Activated CD4-positive, alpha-beta memory T cell treated with anti-CD3 and anti-CD28 coated beads, Interleukin-2, amount 10 ng/mL, durations not matched to agents 7 days and 5 days (primary cell): ENCODE data around the gene PKHD1. TPM values are rescaled to one million over a fixed set of nuclear protein-coding genes. Genes with fewer than 3 reads are reported as not detected.
"Not testable (repeated sequence)": the region's sequence is repeated elsewhere in the genome, so short reads cannot be mapped to it uniquely, and the experiment has no call there.

Source experiments
- CTCF ChIA-PET: fragments of 350-600 bp; sonication (Branson Sonifier 250); formaldehyde crosslinking; loops from one replicate; lab custom pipeline; 2021; ENCODE audit warnings: antibody characterized with exemption, inconsistent platforms; lab: Charles Lee
- POLR2A ChIA-PET: fragments of 350-600 bp; sonication (Branson Sonifier 250); formaldehyde crosslinking; loops from one replicate; lab custom pipeline; 2021; ENCODE audit warnings: antibody characterized with exemption; lab: Charles Lee
- DNase-seq: peaks from one replicate; pipeline ENCODE4 v3.0.0-alpha.2; 2020
- H3K27ac Mint-ChIP-seq: one replicate; pipeline ENCODE4 v1.8.0; 2021; ENCODE audit warnings: mild to moderate bottlenecking, mixed read lengths
- H3K27me3 Mint-ChIP-seq: one replicate; pipeline ENCODE4 v1.8.0; 2021; ENCODE audit warnings: mixed read lengths
- H3K36me3 Mint-ChIP-seq: one replicate; pipeline ENCODE4 v1.8.0; 2021; ENCODE audit warnings: low read depth, mixed read lengths
- H3K4me1 Mint-ChIP-seq: one replicate; pipeline ENCODE4 v1.8.0; 2021; ENCODE audit warnings: mixed read lengths
- H3K4me3 Mint-ChIP-seq: one replicate; pipeline ENCODE4 v1.8.0; 2021; ENCODE audit warnings: mild to moderate bottlenecking, mixed read lengths
- H3K9me3 Mint-ChIP-seq: one replicate; pipeline ENCODE4 v1.8.0; 2021; ENCODE audit warnings: mixed read lengths
- total RNA-seq, 2 experiments: library from RNA; stranded (reverse); gene quantifications; one replicate each; pipeline ENCODE4 v1.2.3, GENCODE V29; 2021

PKHD1 gene
- total RNA-seq, 2 experiments from 2014 or later = not detected

DNA sequence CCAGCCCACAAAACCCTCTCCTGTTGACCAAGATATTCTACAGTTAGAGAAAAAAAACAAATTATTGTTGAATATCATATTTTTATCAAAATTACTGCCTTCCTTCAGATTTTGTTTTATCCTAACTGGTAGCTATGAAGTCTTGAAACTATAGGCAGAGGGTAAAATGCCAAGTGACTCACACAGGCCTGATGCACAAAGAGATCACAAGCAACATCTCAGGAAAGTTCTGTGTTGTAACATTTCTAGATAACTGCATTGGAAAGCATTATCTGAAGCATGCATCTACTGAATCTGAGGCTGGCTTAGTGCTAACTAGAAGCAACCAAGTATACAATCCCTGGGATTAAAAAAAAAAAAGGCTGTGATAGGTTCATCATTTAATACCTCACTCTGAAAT, 134.2 kb downstream of the PKHD1 start:
- DNase-seq = no peak
- H3K36me3 Mint-ChIP-seq = no peaks in the 10 kb centered on the region
- H3K4me3 Mint-ChIP-seq = no peak overlapping the region
- H3K9me3 Mint-ChIP-seq = no peaks in the 10 kb centered on the region
- ChIA-PET POLR2A (no interaction called here), CTCF (no interaction called here)
- no peaks in the 10 kb centered on the region for H3K4me1 Mint-ChIP-seq
- peaks cover 3% of the 10 kb centered on the region for H3K27me3 Mint-ChIP-seq
- H3K27ac Mint-ChIP-seq = no peak overlapping the region

DNA sequence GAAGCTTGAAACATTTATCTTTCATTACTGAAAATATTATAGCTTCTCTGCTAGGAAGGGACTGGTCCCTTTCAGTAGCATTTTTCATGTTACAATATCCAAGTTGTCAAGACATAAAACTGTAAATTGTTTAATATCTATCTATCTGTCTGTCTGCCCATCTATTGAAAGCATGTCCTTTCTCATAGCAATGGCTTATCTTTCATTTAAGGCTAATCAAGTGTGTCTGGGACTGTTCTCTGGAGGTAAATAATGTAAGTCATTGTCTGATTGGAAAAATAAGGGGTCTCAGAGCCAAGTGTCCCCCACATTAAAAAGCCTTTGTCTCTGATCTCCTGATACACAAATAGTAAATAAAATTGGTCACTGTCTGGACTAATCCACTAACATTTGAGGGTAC, 135.5 kb downstream of the PKHD1 start:
- Mint-ChIP-seq H3K36me3 (no peaks in the 10 kb centered on the region), H3K27ac (no peak overlapping the region), H3K27me3 (peaks cover 3% of the 10 kb centered on the region), H3K4me1 (no peaks in the 10 kb centered on the region), H3K4me3 (no peak overlapping the region), H3K9me3 (no peaks in the 10 kb centered on the region)
- ChIA-PET POLR2A (no interaction called here), CTCF (no interaction called here)
- DNase-seq = no peak

DNA sequence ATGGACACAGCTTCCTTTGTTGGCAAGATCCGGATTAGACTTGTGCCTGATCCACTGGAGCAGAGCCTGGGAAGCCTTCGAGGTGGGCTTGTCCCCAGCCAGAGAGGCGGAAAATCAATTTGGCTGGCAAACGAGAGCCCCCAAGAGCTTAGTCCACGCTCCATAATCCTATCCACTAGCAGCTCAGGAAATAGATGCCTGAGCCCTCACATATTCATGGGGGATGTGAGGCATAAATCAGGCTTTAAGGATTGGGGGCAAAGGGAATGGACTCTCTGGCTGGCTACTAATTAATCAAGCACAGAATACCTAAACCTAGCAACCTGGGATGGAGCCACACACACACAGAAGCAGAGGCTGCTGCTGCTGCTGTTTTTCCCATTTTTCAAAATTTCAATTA, 137.9 kb downstream of the PKHD1 start:
- Mint-ChIP-seq H3K36me3 (no peaks in the 10 kb centered on the region), H3K27ac (no peak overlapping the region), H3K9me3 (no peaks in the 10 kb centered on the region), H3K4me3 (no peak overlapping the region), H3K4me1 (no peaks in the 10 kb centered on the region), H3K27me3 (peaks cover 3% of the 10 kb centered on the region)
- CTCF ChIA-PET = no interaction called here
- POLR2A ChIA-PET = no interaction called here
- no peak for DNase-seq

DNA sequence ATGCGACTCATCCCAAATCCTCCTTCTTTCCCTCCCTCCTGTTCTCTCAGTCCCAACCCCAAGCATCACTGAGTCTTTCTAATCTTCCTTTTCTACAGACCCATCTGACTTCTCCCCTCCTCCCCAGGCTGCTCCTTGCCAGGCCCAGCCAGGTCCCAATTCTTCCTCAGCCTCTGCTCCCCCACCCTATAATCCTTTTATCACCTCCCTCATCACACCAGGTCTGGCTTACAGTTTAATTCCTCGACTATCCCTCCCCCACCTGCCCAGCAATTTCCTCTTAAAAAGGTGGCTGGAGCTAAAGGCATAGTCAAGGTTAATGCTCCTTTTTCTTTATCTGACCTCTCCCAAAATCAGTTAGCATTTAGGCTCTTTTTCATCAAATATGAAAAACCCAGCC, 147.7 kb downstream of the PKHD1 start:
- POLR2A ChIA-PET, H3K9me3 Mint-ChIP-seq, H3K27me3 Mint-ChIP-seq, H3K4me1 Mint-ChIP-seq, H3K27ac Mint-ChIP-seq, H3K36me3 Mint-ChIP-seq, H3K4me3 Mint-ChIP-seq, DNase-seq, CTCF ChIA-PET: not testable (repeated sequence)

- H3K36me3 Mint-ChIP-seq = no peaks in the 10 kb centered on the region
- H3K27ac Mint-ChIP-seq = no peak overlapping the region
- CTCF ChIA-PET = no interaction called here
- H3K27me3 Mint-ChIP-seq = no peaks in the 10 kb centered on the region
- H3K4me1 Mint-ChIP-seq = no peaks in the 10 kb centered on the region
- H3K9me3 Mint-ChIP-seq = no peaks in the 10 kb centered on the region
- no peak overlapping the region for H3K4me3 Mint-ChIP-seq
- POLR2A ChIA-PET = no interaction called here
- no peak for DNase-seq
Observed at GRCh38 chr6:51936531-51937290, 150.7 kb downstream of the PKHD1 start.

GRCh38 chr6:51934098-51934497, 153.3 kb downstream of the PKHD1 start:
- DNase-seq = no peak
- Mint-ChIP-seq H3K9me3 (no peaks in the 10 kb centered on the region), H3K4me1 (no peaks in the 10 kb centered on the region), H3K36me3 (no peaks in the 10 kb centered on the region), H3K27ac (no peak overlapping the region), H3K4me3 (no peak overlapping the region), H3K27me3 (no peaks in the 10 kb centered on the region)
- ChIA-PET CTCF (no interaction called here), POLR2A (no interaction called here)

DNA sequence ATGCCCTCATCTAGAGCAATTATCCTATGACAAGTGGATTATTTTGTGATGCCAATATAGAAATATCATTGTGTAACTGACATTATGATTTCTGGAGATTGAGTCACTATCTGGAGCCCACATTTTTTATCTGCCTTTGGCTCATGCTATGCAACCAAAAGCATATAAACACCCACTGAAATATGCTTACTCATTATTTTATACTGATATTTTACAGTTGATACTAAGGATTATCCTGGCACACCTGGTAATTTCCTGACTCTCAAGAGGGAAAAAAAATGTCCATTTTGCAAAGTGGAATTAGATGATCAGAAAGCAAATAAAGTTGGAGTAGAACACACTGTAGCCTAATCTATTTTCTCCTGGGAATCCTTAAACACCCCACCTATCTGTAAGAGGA, 154.5 kb downstream of the PKHD1 start:
- POLR2A ChIA-PET = no interaction called here
- CTCF ChIA-PET = no interaction called here
- Mint-ChIP-seq H3K9me3 (no peaks in the 10 kb centered on the region), H3K4me3 (no peak overlapping the region), H3K27ac (no peak overlapping the region), H3K27me3 (no peaks in the 10 kb centered on the region), H3K4me1 (no peaks in the 10 kb centered on the region), H3K36me3 (no peaks in the 10 kb centered on the region)
- no peak for DNase-seq

DNA sequence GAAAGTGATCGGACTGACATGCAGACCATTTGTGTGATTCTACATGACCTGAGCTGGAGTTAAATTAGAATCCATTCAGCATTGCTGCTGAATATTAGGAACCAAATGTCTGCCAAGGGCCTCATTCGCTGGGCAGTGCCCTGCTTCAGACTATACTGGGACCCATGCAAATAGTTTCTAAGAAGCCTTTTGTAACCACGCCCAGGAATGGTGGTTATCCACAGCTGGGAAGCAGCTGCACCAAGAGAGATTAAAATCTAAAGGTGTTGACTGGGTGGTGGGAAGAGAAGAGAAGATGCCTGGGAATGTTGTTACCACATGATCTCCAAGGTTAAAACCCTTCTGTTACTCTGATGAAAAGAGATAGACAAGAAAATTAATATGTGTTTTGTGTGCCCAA, 156.8 kb downstream of the PKHD1 start:
- Mint-ChIP-seq H3K27me3 (no peaks in the 10 kb centered on the region), H3K36me3 (no peaks in the 10 kb centered on the region), H3K27ac (no peak overlapping the region), H3K9me3 (no peaks in the 10 kb centered on the region), H3K4me1 (no peaks in the 10 kb centered on the region), H3K4me3 (no peak overlapping the region)
- ChIA-PET POLR2A (no interaction called here), CTCF (no interaction called here)
- DNase-seq = no peak

DNA sequence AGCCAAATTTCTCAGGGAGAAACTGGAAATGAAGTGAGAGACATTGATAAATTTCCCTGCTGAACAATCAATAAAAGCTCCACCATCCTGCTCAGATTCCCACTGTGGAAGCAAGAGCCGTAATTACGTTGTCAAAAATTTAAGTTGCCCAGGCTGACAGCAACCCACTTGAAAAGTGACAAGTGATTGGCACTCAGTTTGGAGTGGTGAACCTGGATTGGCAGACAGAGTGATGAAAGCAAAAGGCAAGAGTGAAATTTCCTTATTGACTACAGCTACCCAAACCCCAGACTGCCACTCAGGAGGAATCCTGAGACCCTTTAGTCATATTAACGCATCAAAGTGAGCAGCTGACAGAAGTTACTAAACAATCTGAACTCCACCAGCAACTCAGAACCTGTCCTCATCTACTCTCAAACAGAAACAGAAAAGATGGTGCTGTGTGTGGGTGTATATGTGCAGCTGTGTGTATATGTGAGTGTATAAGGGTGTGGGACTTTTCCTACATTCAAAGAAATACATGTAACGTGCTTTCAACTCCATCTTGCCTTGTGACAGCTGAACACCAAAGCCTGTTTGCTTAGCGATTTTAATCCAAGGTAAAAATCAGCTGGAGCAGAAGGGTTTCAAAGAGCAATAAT, 157.4 kb downstream of the PKHD1 start:
- H3K36me3 Mint-ChIP-seq = no peaks in the 10 kb centered on the region
- no peaks in the 10 kb centered on the region for H3K4me1 Mint-ChIP-seq

DNA sequence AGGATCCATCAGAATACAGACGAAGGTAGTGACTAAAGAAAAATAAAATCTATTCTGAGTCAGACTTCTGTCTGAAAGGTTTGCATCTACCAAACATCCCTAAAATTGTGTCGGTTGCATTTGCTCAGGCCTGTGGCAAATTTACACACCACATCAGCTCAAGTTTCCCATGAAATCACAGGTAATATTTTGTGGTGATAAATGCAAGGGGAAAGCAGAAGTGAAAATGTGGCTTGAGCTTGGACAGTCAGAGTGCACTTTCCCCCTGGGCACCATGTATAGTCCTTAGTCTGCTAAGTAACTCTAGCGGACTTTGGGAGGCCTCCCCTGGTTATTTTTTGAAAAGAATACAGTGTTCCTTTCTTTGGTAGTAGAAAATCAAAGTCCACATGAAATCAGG, 159.1 kb downstream of the PKHD1 start:
- DNase-seq = no peak
- Mint-ChIP-seq H3K36me3 (no peaks in the 10 kb centered on the region), H3K9me3 (no peaks in the 10 kb centered on the region), H3K27me3 (no peaks in the 10 kb centered on the region), H3K27ac (no peak overlapping the region), H3K4me1 (no peaks in the 10 kb centered on the region), H3K4me3 (no peak overlapping the region)
- CTCF ChIA-PET = no interaction called here
- POLR2A ChIA-PET = no interaction called here

More for the DNA sequence above, 157.4 kb downstream of the PKHD1 start:
- Mint-ChIP-seq H3K4me3 (no peak overlapping the region), H3K27ac (no peak overlapping the region), H3K27me3 (no peaks in the 10 kb centered on the region), H3K9me3 (no peaks in the 10 kb centered on the region)
- POLR2A ChIA-PET = no interaction called here
- CTCF ChIA-PET = no interaction called here
- DNase-seq = no peak

DNA sequence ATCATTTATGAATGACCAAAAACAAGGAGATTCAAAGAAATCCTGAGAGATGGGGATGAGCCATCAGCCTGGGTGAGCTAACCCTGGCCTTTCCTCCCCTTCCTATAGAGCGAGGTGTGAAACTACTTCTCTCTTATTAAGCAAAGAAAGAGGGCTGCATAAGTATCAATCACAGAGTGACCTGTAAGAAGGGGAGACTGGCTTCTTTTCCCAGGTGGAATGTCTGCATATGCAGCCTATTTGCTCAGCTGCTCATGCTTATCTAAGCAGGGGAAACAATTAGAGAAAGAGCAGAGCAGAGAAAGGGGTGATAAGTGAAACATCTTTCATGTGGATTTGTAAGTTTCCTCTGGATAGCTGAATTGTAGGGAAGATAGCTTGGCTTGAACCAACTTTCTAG, 160.0 kb downstream of the PKHD1 start:
- H3K27me3 Mint-ChIP-seq = no peaks in the 10 kb centered on the region
- H3K4me3 Mint-ChIP-seq = no peak overlapping the region
- no peaks in the 10 kb centered on the region for H3K4me1 Mint-ChIP-seq
- no peaks in the 10 kb centered on the region for H3K9me3 Mint-ChIP-seq
- H3K36me3 Mint-ChIP-seq = no peaks in the 10 kb centered on the region
- no peak for DNase-seq
- ChIA-PET CTCF (no interaction called here), POLR2A (no interaction called here)
- no peak overlapping the region for H3K27ac Mint-ChIP-seq

- ChIA-PET POLR2A (no interaction called here), CTCF (no interaction called here)
- DNase-seq = no peak
- no peaks in the 10 kb centered on the region for H3K27me3 Mint-ChIP-seq
- no peak overlapping the region for H3K4me3 Mint-ChIP-seq
- H3K27ac Mint-ChIP-seq = no peak overlapping the region
- H3K9me3 Mint-ChIP-seq = no peaks in the 10 kb centered on the region
- no peaks in the 10 kb centered on the region for H3K4me1 Mint-ChIP-seq
- no peaks in the 10 kb centered on the region for H3K36me3 Mint-ChIP-seq
Observed at GRCh38 chr6:51926125-51926524, 161.3 kb downstream of the PKHD1 start.

GRCh38 chr6:51922479-51922878, 164.9 kb downstream of the PKHD1 start:
- H3K36me3 Mint-ChIP-seq, H3K27ac Mint-ChIP-seq, CTCF ChIA-PET, H3K27me3 Mint-ChIP-seq, DNase-seq, H3K4me1 Mint-ChIP-seq, POLR2A ChIA-PET, H3K4me3 Mint-ChIP-seq, H3K9me3 Mint-ChIP-seq: not testable (repeated sequence)

DNA sequence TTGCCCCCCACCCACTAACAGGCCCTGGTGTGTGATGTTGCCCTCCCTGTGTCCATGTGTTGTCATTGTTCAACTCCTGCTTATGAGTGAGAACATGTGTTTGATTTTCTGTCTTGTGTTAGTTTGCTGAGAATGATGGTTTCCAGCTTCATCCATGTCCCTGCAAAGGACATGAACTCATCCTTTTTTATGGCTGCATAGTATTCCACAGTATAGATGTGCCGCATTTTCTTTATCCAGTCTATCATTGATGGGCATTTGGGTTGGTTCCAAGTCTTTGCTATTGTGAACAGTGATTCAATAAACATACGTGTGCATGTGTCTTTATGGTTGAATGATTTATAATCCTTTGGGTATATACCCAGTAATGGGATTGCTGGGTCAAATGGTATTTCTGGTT, 169.1 kb downstream of the PKHD1 start:
- H3K36me3 Mint-ChIP-seq, CTCF ChIA-PET, H3K27ac Mint-ChIP-seq, H3K4me3 Mint-ChIP-seq, DNase-seq, POLR2A ChIA-PET, H3K9me3 Mint-ChIP-seq, H3K4me1 Mint-ChIP-seq, H3K27me3 Mint-ChIP-seq: not testable (repeated sequence)
